Stimulated activated CD8-positive, alpha-beta memory T cell treated with anti-CD3 and anti-CD28 coated beads, Interleukin-15, amount 100 ng/mL, for 24 hours (primary cell): ENCODE data around the gene DRAXIN.

Experiments used
- DNase-seq: peaks from one replicate; pipeline ENCODE4 v3.0.0-alpha.2; 2020; ENCODE audit warnings: low read depth

Gene DRAXIN

DNA sequence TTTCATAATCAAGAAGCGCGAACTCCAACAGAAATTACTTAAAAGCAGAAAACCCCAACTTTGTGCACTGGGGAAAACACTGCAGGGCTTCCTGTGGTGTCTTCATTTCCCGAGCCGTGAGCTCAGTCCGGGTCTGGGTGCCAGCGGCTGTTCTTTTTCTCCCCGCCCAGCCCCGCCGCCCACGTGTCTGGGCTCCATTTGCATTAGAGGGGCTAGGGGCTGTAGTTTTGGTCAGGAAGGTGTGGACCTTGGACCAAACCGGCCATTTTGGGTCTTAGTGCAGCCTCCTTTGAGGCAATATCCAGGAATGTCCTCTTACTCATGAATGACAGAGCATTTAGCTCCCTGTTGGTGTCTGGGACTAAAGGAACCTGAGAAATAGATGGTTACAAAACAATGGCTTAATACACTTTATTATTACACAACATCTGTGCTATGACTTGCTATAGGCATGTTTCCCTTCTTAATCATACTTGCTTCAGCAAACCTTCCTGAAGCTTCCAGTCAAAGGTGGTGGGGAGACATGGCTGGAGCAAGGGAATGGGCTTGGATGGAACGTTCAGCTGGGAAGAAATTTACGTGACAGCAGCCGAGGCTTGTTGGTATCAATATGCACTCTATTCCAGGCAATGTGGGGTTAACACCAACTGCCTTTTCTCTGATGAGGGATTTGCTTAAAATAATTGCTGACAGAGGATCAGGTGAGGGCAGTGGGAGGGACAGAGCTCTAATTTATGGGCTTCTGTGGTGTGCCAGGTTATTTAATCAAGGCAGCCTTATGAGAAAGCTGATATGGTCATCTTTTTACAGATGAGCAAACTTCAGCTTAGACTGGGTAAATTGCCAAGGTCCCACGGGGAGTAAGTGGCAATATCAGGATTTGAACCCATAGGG lies 45.5 kb downstream of the DRAXIN start:
- DNase-seq, result no peak

DNA sequence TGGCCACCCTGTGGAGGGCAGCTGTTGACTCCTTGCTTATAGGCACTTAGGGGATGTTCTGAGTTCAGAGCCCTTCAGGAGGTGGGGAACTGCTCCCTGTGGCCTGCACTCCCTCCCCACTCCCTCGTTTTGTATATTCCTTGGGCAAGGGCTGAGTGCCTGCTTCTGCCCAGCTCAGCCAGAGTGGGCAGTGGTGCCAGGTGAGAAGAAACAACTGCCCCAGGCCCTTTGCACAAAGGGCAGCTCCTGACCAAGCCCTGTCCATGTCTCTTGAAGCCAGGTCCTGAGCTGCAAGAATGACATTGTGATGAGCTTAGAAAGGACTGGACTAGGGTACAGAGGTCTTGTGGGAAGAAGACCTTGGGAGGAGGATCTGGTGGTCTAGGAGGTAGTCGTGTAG lies 46.6 kb downstream of the DRAXIN start:
- DNase-seq, result no peak

DNA sequence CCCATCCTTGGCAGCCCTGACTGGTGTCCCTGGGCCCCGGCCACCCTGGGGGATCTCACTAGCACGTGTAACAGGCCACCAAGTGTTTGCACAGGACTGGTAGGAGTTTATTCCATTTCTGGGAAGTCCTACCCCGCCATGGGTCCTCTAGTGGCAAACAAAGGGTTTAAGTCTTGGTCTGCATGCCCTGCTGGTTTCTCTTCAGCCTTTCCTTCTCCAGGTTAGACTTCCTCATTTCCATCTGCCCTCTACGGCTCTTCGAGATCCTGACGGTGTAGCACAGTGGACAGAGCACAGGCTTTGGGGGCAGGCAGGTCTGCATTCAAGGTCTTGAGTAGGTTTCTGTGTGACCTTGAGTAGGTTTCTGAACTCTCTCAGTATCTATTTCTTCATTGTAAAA lies 47.3 kb downstream of the DRAXIN start:
- DNase-seq, result no peak

DNA sequence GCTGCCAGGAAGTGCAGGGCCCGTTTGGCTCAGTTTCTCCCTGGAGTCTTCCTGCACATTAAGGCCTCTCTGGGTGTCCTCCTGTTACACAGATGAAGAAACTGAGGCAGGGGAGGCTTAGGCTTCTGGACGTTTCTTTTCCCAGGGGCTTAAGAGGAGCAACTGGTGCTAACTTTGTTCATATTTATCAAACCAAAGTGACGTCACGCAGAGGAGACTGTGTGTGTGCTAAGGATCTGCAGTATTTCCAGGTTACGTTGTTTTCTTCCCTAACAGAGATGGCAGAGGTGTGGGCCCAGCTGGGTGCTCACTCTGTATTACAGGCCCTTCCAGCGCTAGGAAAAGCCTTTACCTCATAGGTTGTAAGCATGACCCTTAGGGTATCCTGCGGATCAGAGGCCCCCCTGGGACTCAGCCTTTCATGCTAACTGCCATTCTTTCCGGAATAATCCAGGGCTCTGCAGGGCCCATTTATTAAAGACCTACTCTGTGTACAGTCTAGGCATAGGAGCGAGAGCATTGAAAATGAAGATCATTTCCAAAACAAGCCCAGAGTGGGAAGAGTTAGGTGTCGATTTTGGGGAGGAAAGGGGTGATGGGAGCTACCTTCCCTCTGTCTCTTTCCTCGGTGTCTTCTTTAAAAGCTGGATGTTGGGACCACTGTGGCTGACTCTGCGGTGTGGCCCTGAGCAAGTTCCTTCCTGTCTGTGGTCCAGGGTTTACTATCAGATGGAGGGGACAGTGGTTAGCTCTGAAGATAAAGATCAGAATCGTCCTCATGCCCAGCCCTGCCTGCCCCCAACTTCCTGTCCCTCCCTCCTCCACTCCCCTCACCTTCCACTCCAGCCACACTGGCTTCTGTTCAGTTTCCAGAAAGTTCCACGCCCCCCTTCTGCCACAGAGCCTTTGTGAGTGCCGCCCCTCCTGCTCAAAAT lies 49.0 kb downstream of the DRAXIN start:
- no peak for DNase-seq

DNA sequence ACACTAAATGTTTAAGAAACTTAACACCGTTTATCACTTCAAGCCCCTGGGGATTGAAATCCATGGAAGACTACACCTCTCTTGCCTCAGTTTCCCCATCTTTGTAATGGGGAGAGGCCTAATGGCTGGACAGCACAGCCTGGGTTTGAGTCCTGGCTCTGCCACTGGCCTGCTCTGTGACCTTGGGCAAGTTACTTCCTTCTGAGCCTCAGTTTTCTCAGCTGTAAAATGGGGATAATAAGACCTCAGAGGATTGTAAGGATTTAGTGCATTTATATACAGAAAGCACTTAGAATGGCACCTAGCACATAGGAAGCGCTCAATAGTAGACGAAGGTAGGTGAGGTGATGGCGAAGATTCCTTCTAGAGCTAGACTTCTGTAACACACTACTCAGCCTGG lies 50.0 kb downstream of the DRAXIN start:
- no peak for DNase-seq

DNA sequence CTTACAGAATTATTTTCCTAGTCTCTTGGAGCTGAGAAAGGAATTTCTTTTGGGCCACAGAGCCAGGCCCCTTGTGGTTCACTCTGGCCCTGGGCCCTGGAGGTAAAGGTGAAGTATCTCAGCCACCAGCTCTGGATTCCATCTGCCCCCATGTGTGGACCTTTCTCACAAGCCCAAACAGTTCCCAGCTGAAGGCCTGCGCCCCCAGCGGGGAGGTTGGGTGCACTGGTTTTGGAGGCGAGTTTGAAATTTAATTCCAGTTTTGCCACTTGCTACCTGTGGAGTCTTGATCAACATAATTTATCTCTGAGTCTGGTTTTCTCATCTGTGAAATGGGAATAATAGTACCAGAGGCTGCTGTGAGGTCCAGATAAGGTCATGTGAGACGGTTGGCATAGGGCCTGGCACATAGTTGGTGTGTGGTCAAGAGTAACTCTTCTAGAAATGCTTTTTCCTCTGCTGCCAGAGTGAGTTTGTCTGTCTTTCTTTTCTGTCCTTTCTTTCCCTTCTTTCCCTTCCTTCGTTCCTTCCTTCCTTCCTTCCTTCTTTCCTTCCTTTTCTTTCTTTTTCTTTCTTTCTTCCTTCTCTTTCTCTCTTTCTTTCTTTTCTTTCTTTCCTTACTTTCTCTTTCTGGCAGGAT lies 50.5 kb downstream of the DRAXIN start:
- DNase-seq, result no peak

DNA sequence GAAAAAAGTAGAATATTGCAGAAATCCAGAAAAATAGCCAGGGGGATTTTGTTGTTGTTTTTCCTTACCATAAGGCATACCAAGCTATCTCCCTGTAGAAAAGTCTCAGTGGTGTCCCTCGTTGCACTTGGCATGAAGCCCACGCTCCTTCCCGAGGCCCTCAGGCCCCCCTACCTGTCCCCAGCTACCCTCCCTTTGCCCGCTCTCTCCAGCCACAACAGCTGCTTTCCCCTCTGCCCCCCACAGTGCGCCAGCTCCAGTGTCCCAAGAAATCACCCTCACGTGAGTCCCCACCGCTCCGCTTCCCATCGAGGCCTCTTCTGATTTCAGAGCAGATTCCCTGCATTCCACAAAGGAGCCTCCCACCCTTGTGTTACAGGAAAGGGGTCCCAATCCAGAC lies 52.8 kb downstream of the DRAXIN start:
- DNase-seq, result no peak

DNA sequence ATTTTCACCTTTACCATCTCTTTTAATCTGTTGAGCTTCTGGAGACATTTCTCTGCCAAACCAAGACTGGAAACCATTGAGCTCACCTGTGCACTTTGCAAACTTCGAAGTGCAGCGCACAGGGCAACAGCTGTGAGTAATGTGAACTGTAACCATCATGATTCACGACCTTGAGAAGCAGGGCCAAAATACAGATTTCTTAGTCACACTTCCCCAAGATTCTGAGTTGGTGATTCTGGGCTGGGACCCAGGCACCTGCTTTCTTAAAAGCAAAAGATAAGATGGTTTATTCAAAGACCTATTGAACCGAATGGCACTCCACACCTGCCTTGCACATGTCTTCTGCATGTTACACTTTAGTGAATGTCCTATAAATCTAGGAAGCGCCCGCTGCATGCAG lies 54.6 kb downstream of the DRAXIN start:
- DNase-seq, result no peak

DNA sequence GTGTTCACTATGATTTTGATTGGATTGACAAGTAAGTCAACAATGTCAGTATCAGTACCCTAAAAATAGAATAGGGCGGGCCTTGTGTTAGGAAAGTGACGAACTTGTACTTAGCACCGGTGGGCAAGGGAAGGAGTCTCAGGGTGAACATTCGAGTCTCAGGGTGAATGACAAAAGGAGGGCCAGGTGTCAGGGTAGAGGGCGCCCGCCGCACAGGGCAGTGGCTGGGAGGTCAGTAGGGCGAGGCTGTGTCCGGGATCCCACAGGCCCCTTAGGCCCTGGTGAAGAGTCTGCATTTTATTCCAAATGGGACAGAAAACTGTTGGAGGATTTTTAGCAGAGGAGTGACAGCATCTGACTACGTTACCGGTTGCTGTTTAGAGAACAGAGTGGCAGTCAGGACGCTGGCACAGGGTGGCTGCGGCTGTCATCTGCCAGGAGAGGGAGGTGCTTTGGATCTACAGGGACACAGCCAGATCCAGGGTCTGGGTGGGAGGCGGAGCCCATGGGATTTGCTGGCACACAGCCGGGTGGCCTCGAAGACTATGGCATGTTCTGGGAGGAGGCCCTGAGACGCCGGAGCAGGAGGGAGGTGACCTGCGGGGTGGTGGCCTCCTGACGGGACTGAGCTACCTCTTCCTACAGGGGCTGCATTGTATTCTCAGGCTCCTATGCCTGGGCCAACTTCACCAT lies 55.4 kb downstream of the DRAXIN start:
- DNase-seq, result no peak

DNA sequence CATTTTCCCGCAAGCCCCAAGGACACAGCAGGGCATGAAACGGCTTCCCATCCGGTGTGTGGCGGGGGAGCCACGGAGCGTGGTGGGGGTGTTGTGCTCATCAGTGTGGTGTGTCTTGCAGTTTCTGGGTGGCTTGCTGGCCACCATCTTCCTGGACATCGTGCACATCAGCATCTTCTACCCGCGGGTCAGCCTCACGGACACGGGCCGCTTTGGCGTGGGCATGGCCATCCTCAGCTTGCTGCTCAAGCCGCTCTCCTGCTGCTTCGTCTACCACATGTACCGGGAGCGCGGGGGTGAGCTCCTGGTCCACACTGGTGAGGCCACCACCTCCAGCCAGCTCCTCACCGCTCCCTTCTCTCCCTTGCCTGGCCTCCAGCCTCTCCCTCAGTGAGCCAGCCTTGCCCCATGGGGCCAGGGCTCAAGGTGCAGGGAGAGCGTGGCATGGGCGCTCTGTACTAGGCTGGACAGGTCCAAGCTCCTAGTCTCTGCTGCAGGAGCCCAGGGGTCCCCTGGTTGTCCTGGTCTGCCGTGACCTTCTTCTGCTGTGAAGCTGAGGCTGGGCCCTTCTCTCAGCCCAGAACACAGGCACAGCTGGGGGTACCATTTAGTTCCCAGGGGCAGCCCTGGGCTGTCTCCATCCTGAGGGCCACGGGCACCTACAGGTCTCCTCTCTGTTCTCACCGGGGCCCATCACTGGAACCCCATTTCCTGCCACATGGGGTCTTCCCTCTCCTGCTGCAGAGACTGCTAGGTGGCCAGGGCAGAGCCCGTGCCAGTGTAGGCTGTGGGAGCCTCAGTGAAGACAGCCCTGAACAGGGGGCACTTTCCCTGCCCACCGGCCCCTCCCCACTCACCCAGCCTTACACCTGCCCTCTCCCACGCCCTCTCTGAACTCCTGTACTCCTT lies 57.0 kb downstream of the DRAXIN start:
- DNase-seq, result no peak

DNA sequence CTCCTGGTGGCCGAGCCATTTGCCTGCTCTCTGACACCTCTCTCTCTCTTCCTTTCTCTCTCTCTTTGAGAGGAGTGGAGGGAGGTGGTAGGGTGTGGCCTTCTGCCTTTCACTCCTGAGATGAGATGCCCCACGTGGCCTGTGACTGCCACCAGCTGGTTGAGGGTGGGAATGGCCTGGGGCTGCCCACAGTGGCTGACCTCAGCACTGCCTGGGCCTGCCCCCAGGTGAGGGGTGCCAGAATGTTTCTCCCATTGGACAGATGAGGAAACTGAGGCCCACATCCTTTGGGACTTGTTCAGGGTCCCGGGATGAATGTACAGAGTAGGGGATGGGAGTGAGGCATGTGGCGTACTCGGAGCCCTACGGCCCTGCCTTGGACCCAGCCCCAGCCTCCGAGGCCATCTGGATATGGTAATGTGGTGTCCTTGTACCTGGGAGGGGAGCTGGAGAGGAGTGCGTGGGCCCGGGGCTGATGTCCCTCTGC lies 57.7 kb downstream of the DRAXIN start:
- DNase-seq, result no peak

DNA sequence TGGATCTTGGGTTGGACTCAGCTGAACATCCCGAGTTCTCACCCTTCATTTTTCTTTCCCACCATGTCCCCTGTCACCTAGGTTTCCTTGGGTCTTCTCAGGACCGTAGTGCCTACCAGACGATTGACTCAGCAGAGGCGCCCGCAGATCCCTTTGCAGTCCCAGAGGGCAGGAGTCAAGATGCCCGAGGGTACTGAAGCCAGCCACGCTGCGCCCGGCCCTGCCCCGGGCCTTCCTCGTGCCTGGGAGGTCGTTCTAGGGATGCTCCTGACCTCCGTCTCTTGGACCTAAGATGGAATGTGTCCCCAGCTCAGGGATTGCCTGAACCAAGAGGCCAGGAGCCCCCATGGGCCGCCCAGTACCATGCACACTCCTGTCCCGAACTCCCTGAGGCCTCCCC lies 58.5 kb downstream of the DRAXIN start:
- DNase-seq, result no peak

DNA sequence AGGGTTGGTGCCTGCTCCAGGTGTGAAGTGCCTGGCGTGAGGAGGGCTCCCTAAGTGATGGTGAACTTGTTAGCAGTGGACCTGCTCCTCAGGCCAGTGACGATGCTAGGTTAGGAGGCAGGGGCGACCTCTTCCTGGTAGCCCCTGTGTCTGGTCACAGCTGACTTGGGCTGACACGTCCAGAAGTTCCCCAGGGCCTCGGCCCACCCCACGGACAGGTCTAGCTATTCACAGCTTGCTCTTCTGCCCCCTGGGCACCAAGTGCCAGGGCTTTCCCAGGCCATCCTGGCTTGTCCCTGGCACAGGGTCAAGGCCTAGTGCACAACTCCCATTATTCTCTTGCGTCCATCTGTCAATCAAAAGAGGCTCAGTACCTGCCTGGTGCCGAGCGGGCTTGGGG lies 59.6 kb downstream of the DRAXIN start:
- DNase-seq, result no peak

DNA sequence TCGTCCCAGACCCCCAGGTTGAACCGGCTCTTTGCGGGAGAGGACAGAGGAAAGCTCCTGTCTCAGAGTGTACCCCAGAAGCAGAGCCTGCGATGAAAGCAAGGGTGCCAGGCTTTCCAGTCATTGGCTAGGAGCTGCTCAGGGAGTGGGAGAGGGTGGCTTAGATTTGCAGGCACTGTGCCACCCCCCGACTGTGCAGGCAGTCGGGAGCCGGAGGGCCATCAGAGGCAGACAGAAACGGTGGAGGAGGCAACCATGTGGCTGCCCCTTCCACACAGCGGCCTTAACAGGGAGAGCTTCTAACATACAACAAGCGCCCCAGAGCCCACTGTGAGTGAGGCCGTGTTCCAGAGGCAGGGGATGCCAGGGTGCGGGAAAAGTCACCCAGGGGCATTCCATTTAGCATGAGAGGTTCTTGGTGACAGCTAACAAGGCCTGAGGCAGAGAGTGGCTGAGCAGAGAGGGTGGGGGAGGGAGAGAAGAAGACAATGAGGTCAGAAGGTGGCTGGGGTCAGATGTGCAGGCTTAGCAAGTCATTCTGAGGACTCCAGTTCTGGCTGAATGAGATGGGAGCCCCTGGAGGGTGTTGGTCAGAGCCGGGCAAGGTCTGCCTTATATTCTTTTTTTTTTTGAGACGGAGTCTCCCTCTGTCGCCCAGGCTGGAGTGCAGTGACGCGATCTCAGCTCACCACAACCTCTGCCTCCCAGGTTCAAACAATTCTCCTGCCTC lies 61.0 kb downstream of the DRAXIN start:
- DNase-seq, result no peak

DNA sequence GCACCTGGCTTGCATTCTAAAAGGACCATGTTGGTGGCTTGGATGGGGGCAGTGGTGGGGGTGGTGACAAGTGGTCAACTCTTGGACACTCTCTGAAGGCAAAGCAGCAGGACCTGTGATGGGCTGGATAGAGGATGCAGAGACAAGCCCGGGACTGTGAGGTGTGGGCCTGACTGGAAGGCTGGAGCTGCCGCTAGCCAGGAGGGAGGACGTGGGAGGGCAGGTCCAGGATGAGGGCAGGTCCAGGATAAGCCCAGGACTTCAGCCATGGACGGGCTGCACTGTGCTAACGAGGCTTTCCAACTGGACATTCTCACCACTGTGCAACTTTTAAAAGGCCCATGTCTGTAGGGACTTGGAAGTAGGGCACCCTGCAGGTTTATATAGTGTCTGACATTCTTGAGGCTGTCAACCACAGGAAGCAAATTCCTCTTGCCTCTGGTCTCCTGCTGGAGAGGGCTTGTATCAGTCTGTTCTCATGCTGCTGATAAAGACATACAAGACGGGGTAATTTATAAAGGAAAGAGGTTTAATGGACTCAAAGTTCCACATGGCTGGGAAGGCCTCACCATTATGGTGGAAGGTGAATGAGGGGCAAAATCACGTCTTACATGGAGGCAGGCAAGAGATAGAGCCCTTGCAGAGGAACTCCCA lies 62.2 kb downstream of the DRAXIN start:
- DNase-seq, result no peak

DNA sequence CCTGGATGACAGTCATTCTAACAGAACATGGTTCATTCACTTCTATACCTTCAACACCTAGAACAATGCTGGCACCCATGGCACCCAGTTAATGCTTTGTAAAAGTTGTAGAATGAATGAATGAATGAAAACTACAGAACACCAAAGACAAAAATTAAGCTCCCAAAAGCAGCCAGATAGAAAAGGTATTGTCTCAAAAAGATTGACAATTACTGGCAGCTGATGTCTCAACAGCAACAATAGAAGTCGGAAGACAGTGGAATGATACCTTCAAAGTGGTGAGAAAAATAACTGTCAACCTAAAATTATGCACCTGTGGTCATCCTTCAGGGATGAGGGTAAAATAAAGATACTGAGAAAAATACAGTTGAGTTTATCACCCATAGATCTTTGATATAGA lies 65.5 kb downstream of the DRAXIN start:
- DNase-seq, result no peak

DNA sequence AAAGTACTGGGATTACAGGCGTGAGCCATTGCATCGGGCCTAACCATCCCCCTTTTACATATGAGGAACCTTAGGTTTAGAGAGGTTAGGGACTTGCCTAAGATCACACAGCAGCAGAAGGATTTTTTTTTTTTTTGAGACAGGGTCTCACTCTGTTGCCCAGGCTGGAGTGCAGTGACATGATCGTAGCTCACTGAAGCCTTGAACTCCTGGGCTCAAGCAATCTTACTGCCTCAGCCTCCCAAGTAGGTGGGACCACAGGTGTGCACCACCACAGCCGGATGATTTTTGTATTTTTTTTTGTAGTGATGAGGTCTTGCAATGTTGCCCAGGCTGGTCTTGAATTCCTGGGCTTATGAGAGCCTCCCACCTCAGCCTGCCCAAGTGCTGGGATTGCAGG lies 68.3 kb downstream of the DRAXIN start:
- DNase-seq, result no peak

DNA sequence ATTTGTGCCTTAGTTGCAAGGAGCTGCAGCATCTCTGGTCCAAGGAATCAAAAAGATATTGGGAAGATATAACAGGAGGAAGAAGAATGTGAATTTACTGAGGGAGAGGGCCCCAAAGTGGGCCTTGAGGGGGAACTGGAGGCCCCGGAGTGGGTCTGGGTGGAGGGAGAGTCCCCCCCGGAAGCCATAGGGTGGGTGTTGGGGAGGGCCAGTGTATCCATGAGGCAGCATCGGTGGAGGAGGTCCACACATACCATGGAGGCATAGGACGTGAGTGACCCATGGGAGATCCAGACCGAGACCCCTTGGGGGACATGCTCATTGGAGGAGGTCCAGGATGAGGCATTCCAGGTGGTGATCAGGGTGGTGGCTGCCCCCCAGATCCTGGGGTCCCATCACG lies 69.8 kb downstream of the DRAXIN start:
- no peak for DNase-seq

DNA sequence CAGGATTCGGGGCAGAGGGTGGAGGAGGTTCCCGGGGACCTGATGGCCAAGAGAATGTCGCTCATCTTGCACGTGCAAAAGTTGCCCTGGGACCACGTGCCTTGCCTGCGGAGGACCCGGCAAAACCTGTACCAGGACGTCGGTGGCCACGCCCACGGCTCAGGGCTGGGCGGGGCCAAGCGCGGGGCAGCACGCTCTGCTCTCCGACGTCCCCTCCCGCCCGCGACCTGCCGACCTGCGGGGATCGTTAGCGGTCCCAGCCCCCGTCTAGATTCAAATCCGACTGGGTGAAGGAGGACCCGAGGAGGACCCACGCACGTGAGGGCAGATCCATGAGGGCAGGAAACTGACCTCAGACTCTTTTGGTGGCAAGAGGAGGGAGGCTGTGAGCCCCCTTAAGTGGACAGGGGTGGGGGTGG lies 70.5 kb downstream of the DRAXIN start, which contains the start of gene C1orf167:
Gene C1orf167, plus strand, starts transcription at position 206 of the 419 bp plus-strand sequence. CDS start 2,208 bp downstream, outside the sequence.
- no peak for DNase-seq
